ENCODE data around the gene PLK5.

PLK5 gene

GRCh38 chr19:1576242-1577089 lies 52.6 kb downstream of the PLK5 start:
- no peak for DNase-seq (ENCODE audit: low read depth in 4 of 4, low spot score in 1 of 4)

- no peak for DNase-seq (ENCODE audit: low read depth in 4 of 4, low spot score in 1 of 4)
Measured at GRCh38 chr19:1577090-1577928, 53.4 kb downstream of the PLK5 start.

- DNase-seq (ENCODE audit: low read depth in 4 of 4, low spot score in 1 of 4) = no peak
Measured at GRCh38 chr19:1577929-1578618, 54.2 kb downstream of the PLK5 start.

- DNase-seq (ENCODE audit: low read depth in 4 of 4, low spot score in 1 of 4) = no peak
Measured at GRCh38 chr19:1579222-1579621, 55.3 kb downstream of the PLK5 start.

GRCh38 chr19:1580382-1580781 lies 56.5 kb downstream of the PLK5 start:
- DNase-seq (ENCODE audit: low read depth in 4 of 4, low spot score in 1 of 4) = no peak

- no peak for DNase-seq (ENCODE audit: low read depth in 4 of 4, low spot score in 1 of 4)
Measured at GRCh38 chr19:1580957-1581356, 57.1 kb downstream of the PLK5 start.

- no peak for DNase-seq (ENCODE audit: low read depth in 4 of 4, low spot score in 1 of 4)
Measured at GRCh38 chr19:1582201-1582600, 58.3 kb downstream of the PLK5 start.

GRCh38 chr19:1584500-1585242 lies 60.8 kb downstream of the PLK5 start:
- no peak for DNase-seq (ENCODE audit: low read depth in 4 of 4, low spot score in 1 of 4)

GRCh38 chr19:1585243-1585580 lies 61.3 kb downstream of the PLK5 start:
- DNase-seq (ENCODE audit: low read depth in 4 of 4, low spot score in 1 of 4) = no peak
